H9 (cell line): ENCODE measurements around the gene FAM13A. TPM values are rescaled to one million over a fixed set of nuclear protein-coding genes. Genes with fewer than 3 reads are reported as not detected.

Source experiments
- DNase-seq: peaks from one replicate; pipeline ENCODE4 v3.0.0-alpha.2; 2017
- H2AFZ ChIP-seq: one replicate; pipeline ENCODE4 v1.6.1; 2013; ENCODE audit warnings: mild to moderate bottlenecking, low read length, control low read depth, moderate library complexity
- H2AK5ac ChIP-seq: 2 replicates; pipeline ENCODE4 v1.6.1; 2013; ENCODE audit warnings: low read length, control low read depth, mixed read lengths; ENCODE audit not compliant: insufficient read length
- H2BK120ac ChIP-seq: one replicate; pipeline ENCODE4 v1.6.1; 2013; ENCODE audit warnings: low read depth, mild to moderate bottlenecking, low read length, control low read depth, inconsistent platforms; ENCODE audit not compliant: poor library complexity, severe bottlenecking
- H2BK12ac ChIP-seq: 2 replicates; pipeline ENCODE4 v1.6.1; 2013; ENCODE audit warnings: low read length, control low read depth, mixed read lengths, low read depth; ENCODE audit not compliant: insufficient read length
- H2BK15ac ChIP-seq: 2 replicates; pipeline ENCODE4 v1.6.1; 2013; ENCODE audit warnings: low read depth, low read length, control low read depth
- H2BK20ac ChIP-seq: one replicate; pipeline ENCODE4 v1.6.1; 2013; ENCODE audit warnings: low read depth, mild to moderate bottlenecking, low read length, control low read depth, inconsistent platforms; ENCODE audit not compliant: poor library complexity, severe bottlenecking
- H2BK5ac ChIP-seq: 2 replicates; pipeline ENCODE4 v1.6.1; 2013; ENCODE audit warnings: low read length, control low read depth, mixed read lengths; ENCODE audit not compliant: insufficient read length
- H3K14ac ChIP-seq: 2 replicates; pipeline ENCODE4 v1.6.1; 2013; ENCODE audit warnings: low read length, control low read depth; ENCODE audit not compliant: insufficient read depth
- H3K18ac ChIP-seq: 2 replicates; pipeline ENCODE4 v1.6.1; 2013; ENCODE audit warnings: low read depth, mild to moderate bottlenecking, mixed read lengths, low read length, control low read depth; ENCODE audit not compliant: insufficient read length
- H3K23ac ChIP-seq: 2 replicates; pipeline ENCODE4 v1.6.1; 2013; ENCODE audit warnings: low read length, control low read depth, mixed read lengths, low read depth; ENCODE audit not compliant: insufficient read length
- H3K23me2 ChIP-seq: 2 replicates; pipeline ENCODE4 v1.6.1; 2013; ENCODE audit warnings: low read depth, mild to moderate bottlenecking, mixed read lengths, low read length, control low read depth; ENCODE audit not compliant: insufficient read length, poor library complexity, severe bottlenecking
- H3K27ac ChIP-seq: 2 replicates; pipeline ENCODE4 v1.5.1; 2013; ENCODE audit warnings: low read length, control low read depth, mixed read lengths, low read depth; ENCODE audit not compliant: insufficient read length
- H3K27me3 ChIP-seq: 2 replicates; pipeline ENCODE4 v1.6.1; 2013; ENCODE audit warnings: low read length, control low read depth, inconsistent platforms; ENCODE audit not compliant: insufficient read depth
- H3K4ac ChIP-seq: 2 replicates; pipeline ENCODE4 v1.6.1; 2013; ENCODE audit warnings: low read depth, mild to moderate bottlenecking, control low read depth, inconsistent platforms, low read length, moderate library complexity
- H3K4me1 ChIP-seq: 2 replicates; pipeline ENCODE4 v1.6.1; 2013; ENCODE audit warnings: low read length, control low read depth, inconsistent platforms; ENCODE audit not compliant: insufficient read depth
- H3K4me2 ChIP-seq: 2 replicates; pipeline ENCODE4 v1.6.1; 2013; ENCODE audit warnings: low read length, control low read depth, mixed read lengths; ENCODE audit not compliant: insufficient read length, insufficient read depth
- H3K56ac ChIP-seq: 2 replicates; pipeline ENCODE4 v1.6.1; 2013; ENCODE audit warnings: low read depth, mild to moderate bottlenecking, mixed read lengths, low read length, control low read depth; ENCODE audit not compliant: insufficient read length
- H3K79me1 ChIP-seq: 2 replicates; pipeline ENCODE4 v1.6.1; 2013; ENCODE audit warnings: low read depth, mild to moderate bottlenecking, moderate library complexity, low read length, control low read depth, inconsistent platforms; ENCODE audit not compliant: insufficient read depth, poor library complexity, severe bottlenecking
- H3K79me2 ChIP-seq: 2 replicates; pipeline ENCODE4 v1.6.1; 2013; ENCODE audit warnings: low read length, control low read depth, inconsistent platforms; ENCODE audit not compliant: insufficient read depth
- H3K9ac ChIP-seq: 2 replicates; pipeline ENCODE4 v1.6.1; 2013; ENCODE audit warnings: low read length, control low read depth, mixed read lengths; ENCODE audit not compliant: insufficient read length; ENCODE audit errors: extremely low read depth
- H3K9me3 ChIP-seq: one replicate; pipeline ENCODE4 v1.6.1; 2013; ENCODE audit warnings: low read depth, low read length, inconsistent platforms; ENCODE audit not compliant: control insufficient read depth
- H3T11ph ChIP-seq: one replicate; pipeline ENCODE4 v1.6.1; 2013; ENCODE audit warnings: mild to moderate bottlenecking, low read length, control low read depth, inconsistent platforms
- H4K20me1 ChIP-seq: one replicate; pipeline ENCODE4 v1.6.1; 2013; ENCODE audit not compliant: control insufficient read depth, insufficient read length, insufficient read depth
- H4K5ac ChIP-seq: 2 replicates; pipeline ENCODE4 v1.6.1; 2013; ENCODE audit warnings: low read depth, mild to moderate bottlenecking, mixed read lengths, low read length, control low read depth; ENCODE audit not compliant: insufficient read length
- H4K8ac ChIP-seq: replicated peaks from 2 replicates; pipeline ENCODE4 v1.6.1; 2013; ENCODE audit warnings: low read length, control low read depth, mixed read lengths, low read depth; ENCODE audit not compliant: insufficient read length
- H4K91ac ChIP-seq: 2 replicates; pipeline ENCODE4 v1.6.1; 2013; ENCODE audit warnings: low read depth, mild to moderate bottlenecking, moderate library complexity, mixed read lengths, low read length, control low read depth; ENCODE audit not compliant: insufficient read length
- H3K27ac Mint-ChIP-seq, 3 experiments: 2 replicates in 2 of 3; 3 replicates in 1 of 3; pipeline ENCODE4 v1.8.0; 2020 to 2021; ENCODE audit warnings: mixed read lengths in 3 of 3, mild to moderate bottlenecking in 1 of 3, moderate library complexity in 1 of 3
- H3K27me3 Mint-ChIP-seq: 2 replicates; pipeline ENCODE4 v1.8.0; 2021; ENCODE audit warnings: low read depth, mild to moderate bottlenecking, moderate library complexity, mixed read lengths
- H3K36me3 Mint-ChIP-seq, 3 experiments: 2 replicates in 2 of 3; 3 replicates in 1 of 3; pipeline ENCODE4 v1.8.0; 2020 to 2021; ENCODE audit warnings: low read depth in 3 of 3, mixed read lengths in 3 of 3; ENCODE audit not compliant: insufficient read depth in 1 of 3
- H3K4me1 Mint-ChIP-seq, 2 experiments: 2 replicates each; pipeline ENCODE4 v1.8.0; 2020; ENCODE audit warnings: mixed read lengths in 2 of 2
- H3K4me3 Mint-ChIP-seq, 2 experiments: 2 replicates in 1 of 2; 3 replicates in 1 of 2; pipeline ENCODE4 v1.8.0; 2020 to 2021; ENCODE audit warnings: mild to moderate bottlenecking in 2 of 2, mixed read lengths in 2 of 2, moderate library complexity in 1 of 2
- H3K9me3 Mint-ChIP-seq, 2 experiments: 2 replicates in 1 of 2; 3 replicates in 1 of 2; pipeline ENCODE4 v1.8.0; 2020; ENCODE audit warnings: mild to moderate bottlenecking in 2 of 2, mixed read lengths in 2 of 2, moderate library complexity in 1 of 2
- WGBS: extraction: QIAGEN DNeasy Blood & Tissue Kit; methylation state at CpG from one replicate; pipeline ENCODE4 v1.1.7; 2013; ENCODE audit warnings: missing lambda C conversion rate, low lambda C conversion rate, mixed read lengths; ENCODE audit not compliant: insufficient read length; ENCODE audit errors: extremely low coverage; 5-methylcytosine and 5-hydroxymethylcytosine counted together
- total RNA-seq: library from RNA; stranded (reverse); gene quantifications from 2 replicates; pipeline ENCODE4 v1.2.1, GENCODE V29; 2021
- TF ChIP-seq, protein P1 (sequence below): fragments of 200-600 bp; sonication (generic); conservative IDR thresholded peaks from 3 replicates; pipeline ENCODE4 v1.8.0; 2021; ENCODE audit warnings: antibody characterized with exemption, mild to moderate bottlenecking

Gene FAM13A
- total RNA-seq, 1 experiment from 2014 or later, result 12.7 TPM

DNA sequence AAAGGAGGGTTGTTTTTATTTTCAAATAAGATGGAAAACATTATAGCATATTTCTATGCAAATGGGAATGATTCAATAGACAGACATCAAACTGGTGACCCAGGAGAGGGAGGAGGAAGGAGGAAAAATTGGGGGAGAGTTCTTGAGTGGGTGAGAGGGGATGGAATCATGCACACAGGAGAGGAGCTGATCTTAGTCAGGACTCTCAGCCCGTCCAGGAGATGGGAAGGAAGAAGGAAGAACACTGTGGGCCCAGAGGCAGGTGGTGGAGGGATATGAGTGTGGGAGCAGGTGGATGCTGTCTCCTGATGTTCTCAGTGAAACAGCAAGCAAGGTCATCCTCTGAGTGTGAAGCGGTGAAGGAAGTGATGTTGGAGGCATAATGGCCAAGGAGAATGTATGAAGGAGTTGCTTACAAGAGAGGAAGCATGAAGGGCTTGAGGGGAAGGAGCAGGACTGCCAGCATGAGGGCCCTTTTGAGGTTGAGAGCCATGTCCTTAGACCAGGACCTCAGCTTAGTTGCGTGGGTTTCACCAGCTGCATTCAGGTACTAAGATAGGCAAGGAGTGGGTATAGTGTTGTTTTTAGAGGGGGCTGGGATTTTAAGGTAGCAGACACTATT, 197.7 kb downstream of the FAM13A start:
- Histone ChIP-seq H3K79me2 (no peaks in the 10 kb centered on the region), H3K18ac (no peak overlapping the region), H3K14ac (no peak overlapping the region), H3K9me3 (no peaks in the 10 kb centered on the region), H4K5ac (no peak overlapping the region), H2AFZ (no peak overlapping the region), H2BK12ac (no peak overlapping the region), H2BK15ac (no peak overlapping the region), H4K91ac (no peak overlapping the region), H3T11ph (no peak overlapping the region), H2BK5ac (no peak overlapping the region), H3K4me1 (no peaks in the 10 kb centered on the region), H3K4ac (no peak overlapping the region), H3K79me1 (no peaks in the 10 kb centered on the region), H2BK120ac (no peak overlapping the region), H2AK5ac (no peak overlapping the region), H2BK20ac (no peak overlapping the region), H3K56ac (no peak overlapping the region), H3K9ac (no peak overlapping the region), H3K23ac (no peak overlapping the region), H3K27ac (no peak overlapping the region), H4K20me1 (no peaks in the 10 kb centered on the region), H3K27me3 (no peaks in the 10 kb centered on the region), H3K23me2 (no peaks in the 10 kb centered on the region), H4K8ac (no peak overlapping the region), H3K4me2 (no peak overlapping the region)
- Mint-ChIP-seq H3K4me3 (no peak overlapping the region), H3K27me3 (no peaks in the 10 kb centered on the region), H3K4me1 (peaks cover 4 to 8% of the 10 kb centered on the region in 2 experiments), H3K27ac (peak overlapping the region in 2 of 3 experiments; percentile 69 to 72; a peak in 4 of 7 replicates), H3K9me3 (no peaks in the 10 kb centered on the region), H3K36me3 (no peaks in the 10 kb centered on the region)
- no peak for DNase-seq
- TF ChIP-seq, protein P1, sequence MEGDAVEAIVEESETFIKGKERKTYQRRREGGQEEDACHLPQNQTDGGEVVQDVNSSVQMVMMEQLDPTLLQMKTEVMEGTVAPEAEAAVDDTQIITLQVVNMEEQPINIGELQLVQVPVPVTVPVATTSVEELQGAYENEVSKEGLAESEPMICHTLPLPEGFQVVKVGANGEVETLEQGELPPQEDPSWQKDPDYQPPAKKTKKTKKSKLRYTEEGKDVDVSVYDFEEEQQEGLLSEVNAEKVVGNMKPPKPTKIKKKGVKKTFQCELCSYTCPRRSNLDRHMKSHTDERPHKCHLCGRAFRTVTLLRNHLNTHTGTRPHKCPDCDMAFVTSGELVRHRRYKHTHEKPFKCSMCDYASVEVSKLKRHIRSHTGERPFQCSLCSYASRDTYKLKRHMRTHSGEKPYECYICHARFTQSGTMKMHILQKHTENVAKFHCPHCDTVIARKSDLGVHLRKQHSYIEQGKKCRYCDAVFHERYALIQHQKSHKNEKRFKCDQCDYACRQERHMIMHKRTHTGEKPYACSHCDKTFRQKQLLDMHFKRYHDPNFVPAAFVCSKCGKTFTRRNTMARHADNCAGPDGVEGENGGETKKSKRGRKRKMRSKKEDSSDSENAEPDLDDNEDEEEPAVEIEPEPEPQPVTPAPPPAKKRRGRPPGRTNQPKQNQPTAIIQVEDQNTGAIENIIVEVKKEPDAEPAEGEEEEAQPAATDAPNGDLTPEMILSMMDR, result no peak
- no CpG with 5 or more reads among the region's 3 CpGs for WGBS
